SK-N-SH treated with all-trans-retinoic acid at 6 μM for 48 hours (cell line): ENCODE data around the gene SLC38A9.

Source experiments
- CREB5 ChIP-seq: fragments of 250-450 bp; sonication (Bioruptor Pico); IDR thresholded peaks from 2 replicates; pipeline ENCODE4 v1.5.1; 2020; ENCODE audit warnings: low read depth, mild to moderate bottlenecking, moderate library complexity
- GLIS3 ChIP-seq: fragments of 250-450 bp; sonication (Bioruptor Pico); IDR thresholded peaks from 2 replicates; pipeline ENCODE4 v1.5.0; 2020; ENCODE audit warnings: mild to moderate bottlenecking, moderate library complexity
- ISL1 ChIP-seq: fragments of 250-450 bp; sonication (Bioruptor Pico); IDR thresholded peaks from 2 replicates; pipeline ENCODE4 v2.1.2; 2022; ENCODE audit warnings: mild to moderate bottlenecking, moderate library complexity
- PATZ1 ChIP-seq: fragments of 250-450 bp; sonication (Bioruptor Pico); IDR thresholded peaks from 2 replicates; pipeline ENCODE4 v1.8.0; 2020; ENCODE audit warnings: mild to moderate bottlenecking, moderate library complexity, borderline replicate concordance
- TF ChIP-seq, protein P1 (sequence below): fragments of 250-450 bp; sonication (Bioruptor Pico); IDR thresholded peaks from 2 replicates; pipeline ENCODE4 v1.8.0; 2021; ENCODE audit warnings: low read depth, mild to moderate bottlenecking, moderate library complexity, borderline replicate concordance

DNA sequence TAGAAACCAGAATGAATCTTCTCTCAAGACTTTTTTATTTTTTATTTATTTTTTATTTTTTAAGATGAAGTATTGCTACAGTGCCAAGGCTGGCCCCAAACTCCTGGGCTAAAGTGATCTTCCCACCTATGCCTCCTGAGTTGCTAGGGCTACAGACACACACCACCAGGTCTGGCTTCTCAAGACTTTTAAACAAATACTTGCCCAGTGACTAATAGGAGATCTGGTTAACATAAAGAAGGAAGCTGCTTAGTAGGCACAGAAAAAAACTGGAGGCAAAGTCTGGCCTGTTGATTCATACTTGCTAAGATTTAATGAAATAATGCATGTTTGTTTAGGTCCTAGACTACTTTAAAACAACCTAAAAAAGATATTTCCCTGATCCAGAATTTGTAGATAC lies 43.8 kb downstream of the SLC38A9 start:
- peak; percentile 83 for TF ChIP-seq ISL1 (CRISPR knock-in tag)
- no peak for TF ChIP-seq GLIS3
- TF ChIP-seq PATZ1 = no peak
- TF ChIP-seq CREB5 (CRISPR knock-in tag) = 0 out of 2 replicates have a peak, but pooled peaks have one; percentile 11
- TF ChIP-seq, protein P1, sequence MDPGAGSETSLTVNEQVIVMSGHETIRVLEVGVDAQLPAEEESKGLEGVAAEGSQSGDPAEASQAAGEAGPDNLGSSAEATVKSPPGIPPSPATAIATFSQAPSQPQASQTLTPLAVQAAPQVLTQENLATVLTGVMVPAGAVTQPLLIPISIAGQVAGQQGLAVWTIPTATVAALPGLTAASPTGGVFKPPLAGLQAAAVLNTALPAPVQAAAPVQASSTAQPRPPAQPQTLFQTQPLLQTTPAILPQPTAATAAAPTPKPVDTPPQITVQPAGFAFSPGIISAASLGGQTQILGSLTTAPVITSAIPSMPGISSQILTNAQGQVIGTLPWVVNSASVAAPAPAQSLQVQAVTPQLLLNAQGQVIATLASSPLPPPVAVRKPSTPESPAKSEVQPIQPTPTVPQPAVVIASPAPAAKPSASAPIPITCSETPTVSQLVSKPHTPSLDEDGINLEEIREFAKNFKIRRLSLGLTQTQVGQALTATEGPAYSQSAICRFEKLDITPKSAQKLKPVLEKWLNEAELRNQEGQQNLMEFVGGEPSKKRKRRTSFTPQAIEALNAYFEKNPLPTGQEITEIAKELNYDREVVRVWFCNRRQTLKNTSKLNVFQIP (CRISPR knock-in tag) = no peak
